Ectodermal cell (in vitro differentiated cells): ENCODE measurements around the gene TBCK.
"Not testable (repeated sequence)": the region's sequence is repeated elsewhere in the genome, so short reads cannot be mapped to it uniquely, and the experiment has no call there.

Source experiments
- H3K27ac ChIP-seq: 2 replicates; pipeline ENCODE4 v1.7.0; 2013; ENCODE audit warnings: mild to moderate bottlenecking, low read depth, low read length; ENCODE audit not compliant: insufficient read depth, poor library complexity, severe bottlenecking
- H3K27me3 ChIP-seq: 2 replicates; pipeline ENCODE4 v1.7.0; 2013; ENCODE audit warnings: mild to moderate bottlenecking, low read length; ENCODE audit not compliant: insufficient read depth, control insufficient read depth, poor library complexity, severe bottlenecking
- H3K36me3 ChIP-seq: one replicate; pipeline ENCODE4 v1.7.0; 2013; ENCODE audit warnings: low read length; ENCODE audit not compliant: control insufficient read depth, insufficient read depth
- H3K4me1 ChIP-seq: one replicate; pipeline ENCODE4 v1.7.0; 2013; ENCODE audit warnings: low read length; ENCODE audit not compliant: control insufficient read depth, insufficient read depth
- H3K4me3 ChIP-seq: 2 replicates; pipeline ENCODE4 v1.7.0; 2013; ENCODE audit warnings: low read depth, low read length, control low read depth; ENCODE audit not compliant: insufficient read depth
- H3K9me3 ChIP-seq: 2 replicates; pipeline ENCODE4 v1.7.0; 2013; ENCODE audit warnings: mild to moderate bottlenecking, low read length, moderate library complexity; ENCODE audit not compliant: control insufficient read depth
- WGBS, 2 experiments: methylation state at CpG; one replicate each; pipeline ENCODE4 v1.1.7; 2013; ENCODE audit warnings: missing lambda C conversion rate in 2 of 2; 5-methylcytosine and 5-hydroxymethylcytosine counted together

The TBCK gene

DNA sequence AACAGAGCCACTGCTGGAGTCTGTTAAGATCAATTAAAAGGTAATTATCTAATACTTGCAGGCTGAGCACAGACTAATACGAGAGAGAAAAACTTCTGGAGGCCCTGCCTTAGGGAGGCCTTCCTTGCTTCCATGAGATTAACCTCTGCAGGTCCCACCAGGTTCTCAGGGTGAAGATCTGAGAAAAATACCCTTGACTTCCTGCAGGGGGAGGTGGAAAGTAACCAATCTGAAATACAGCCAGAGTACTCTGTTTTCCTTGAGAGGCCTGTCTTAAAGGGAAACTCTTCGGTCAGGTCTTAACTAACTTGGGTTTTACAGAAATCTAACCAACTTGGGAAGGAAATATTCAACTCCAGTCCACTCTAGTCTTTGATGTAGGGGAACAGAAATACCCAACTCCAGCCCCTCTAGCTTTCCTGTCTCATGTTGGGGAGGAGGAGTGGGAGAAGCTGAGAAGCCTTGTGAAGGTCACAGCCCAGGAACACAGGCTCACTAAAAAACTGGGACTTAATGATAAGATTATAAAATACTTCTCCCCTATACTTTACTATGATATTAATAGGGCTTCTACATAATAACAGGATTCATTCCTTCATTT lies 77.1 kb downstream of the TBCK start:
- H3K27ac ChIP-seq = no peak overlapping the region
- H3K27me3 ChIP-seq = no peaks in the 10 kb centered on the region
- no peak overlapping the region for H3K4me3 ChIP-seq
- no peaks in the 10 kb centered on the region for H3K36me3 ChIP-seq
- H3K9me3 ChIP-seq = no peaks in the 10 kb centered on the region
- H3K4me1 ChIP-seq = no peaks in the 10 kb centered on the region
- 53 to 78% methylated on average over 2 of the region's 2 CpGs for WGBS, 2 experiments

DNA sequence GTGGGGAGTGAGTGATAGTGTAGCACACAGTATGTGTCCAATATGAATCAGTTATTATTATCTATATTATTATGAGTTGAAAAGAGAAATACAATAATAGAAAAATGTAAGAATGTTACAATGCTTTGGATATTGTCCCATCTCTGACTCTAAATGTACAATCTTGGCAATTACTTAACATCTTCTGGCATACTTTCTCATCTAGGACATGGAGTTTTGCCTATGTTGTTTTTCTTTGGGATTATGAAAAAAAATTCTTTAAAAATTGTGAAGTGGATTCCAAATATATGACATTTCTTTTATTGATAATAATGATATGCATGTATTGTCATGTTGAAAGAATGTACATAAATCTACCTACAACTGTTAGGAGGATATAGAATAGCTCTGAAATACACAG lies 84.1 kb downstream of the TBCK start:
- H3K9me3 ChIP-seq = no peaks in the 10 kb centered on the region
- H3K27ac ChIP-seq = no peak overlapping the region
- no peaks in the 10 kb centered on the region for H3K36me3 ChIP-seq
- H3K4me1 ChIP-seq = no peaks in the 10 kb centered on the region
- H3K4me3 ChIP-seq = no peak overlapping the region
- H3K27me3 ChIP-seq = no peaks in the 10 kb centered on the region

- Histone ChIP-seq H3K9me3 (no peaks in the 10 kb centered on the region), H3K4me1 (no peaks in the 10 kb centered on the region), H3K4me3 (no peak overlapping the region), H3K27ac (no peak overlapping the region), H3K36me3 (peaks cover 5% of the 10 kb centered on the region), H3K27me3 (no peaks in the 10 kb centered on the region)
Measured at GRCh38 chr4:106222548-106222947, 93.5 kb downstream of the TBCK start.

DNA sequence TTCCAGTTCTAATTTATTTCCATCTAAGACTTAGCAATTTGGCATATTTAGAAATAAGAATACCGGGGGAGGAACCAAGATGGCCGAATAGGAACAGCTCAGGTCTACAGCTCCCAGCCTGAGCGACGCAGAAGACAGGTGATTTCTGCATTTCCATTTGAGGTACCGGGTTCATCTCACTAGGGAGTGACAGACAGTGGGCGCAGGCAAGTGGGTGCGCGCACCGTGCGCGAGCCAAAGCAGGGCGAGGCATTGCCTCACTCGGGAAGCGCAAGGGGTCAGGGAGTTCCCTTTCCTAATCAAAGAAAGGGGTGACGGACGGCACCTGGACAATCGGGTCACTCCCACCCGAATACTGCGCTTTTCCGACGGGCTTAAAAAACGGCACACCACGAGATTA lies 102.7 kb downstream of the TBCK start:
- H3K9me3 ChIP-seq, H3K4me1 ChIP-seq, H3K27me3 ChIP-seq, H3K4me3 ChIP-seq, H3K27ac ChIP-seq, H3K36me3 ChIP-seq: not testable (repeated sequence)
- WGBS, 2 experiments = 93 to 96% methylated on average over 23 of the region's 23 CpGs

GRCh38 chr4:106210021-106210420 lies 106.0 kb downstream of the TBCK start:
- Histone ChIP-seq H3K36me3 (no peaks in the 10 kb centered on the region), H3K27ac (no peak overlapping the region), H3K4me3 (no peak overlapping the region), H3K9me3 (no peaks in the 10 kb centered on the region), H3K27me3 (no peaks in the 10 kb centered on the region), H3K4me1 (no peaks in the 10 kb centered on the region)

- Histone ChIP-seq H3K27me3 (no peaks in the 10 kb centered on the region), H3K36me3 (no peaks in the 10 kb centered on the region), H3K9me3 (no peaks in the 10 kb centered on the region), H3K27ac (no peak overlapping the region), H3K4me1 (no peaks in the 10 kb centered on the region), H3K4me3 (no peak overlapping the region)
- WGBS, 2 experiments = 92 to 93% methylated on average over 5 of the region's 5 CpGs
Measured at GRCh38 chr4:106208481-106209460, 107.2 kb downstream of the TBCK start.

GRCh38 chr4:106201373-106201772 lies 114.6 kb downstream of the TBCK start:
- H3K36me3 ChIP-seq = no peaks in the 10 kb centered on the region
- no peaks in the 10 kb centered on the region for H3K9me3 ChIP-seq
- no peaks in the 10 kb centered on the region for H3K4me1 ChIP-seq
- no peak overlapping the region for H3K27ac ChIP-seq
- no peaks in the 10 kb centered on the region for H3K27me3 ChIP-seq
- H3K4me3 ChIP-seq = no peak overlapping the region

DNA sequence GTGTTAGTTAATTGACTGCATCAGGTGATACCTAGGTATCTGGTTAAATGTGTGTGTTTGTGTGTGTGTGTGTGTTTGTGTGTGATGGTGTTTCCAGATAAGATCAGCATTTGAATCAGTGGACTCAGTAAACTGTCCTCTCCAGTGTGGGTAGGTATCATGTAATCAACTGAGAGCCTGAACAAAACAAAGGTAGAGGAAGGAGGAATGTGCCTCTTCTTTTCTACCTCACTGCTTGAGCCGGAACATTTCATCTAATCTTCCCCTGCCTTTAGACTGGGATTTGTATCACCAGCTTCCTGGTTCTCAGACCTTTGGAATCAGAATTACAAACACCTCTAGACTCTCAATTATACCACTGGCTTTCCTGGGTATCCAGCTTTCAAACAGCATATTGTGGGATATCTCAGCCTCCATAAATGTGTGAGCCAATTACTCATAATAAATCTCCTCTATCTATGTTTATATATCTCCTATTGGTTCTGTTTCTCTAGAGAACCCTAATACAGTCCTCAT lies 120.5 kb downstream of the TBCK start:
- Histone ChIP-seq H3K27ac (no peak overlapping the region), H3K4me1 (no peaks in the 10 kb centered on the region), H3K27me3 (no peaks in the 10 kb centered on the region), H3K9me3 (no peaks in the 10 kb centered on the region), H3K4me3 (no peak overlapping the region), H3K36me3 (peaks cover 4% of the 10 kb centered on the region)
- 93 to 97% methylated on average over 1 of the region's 1 CpG for WGBS, 2 experiments

DNA sequence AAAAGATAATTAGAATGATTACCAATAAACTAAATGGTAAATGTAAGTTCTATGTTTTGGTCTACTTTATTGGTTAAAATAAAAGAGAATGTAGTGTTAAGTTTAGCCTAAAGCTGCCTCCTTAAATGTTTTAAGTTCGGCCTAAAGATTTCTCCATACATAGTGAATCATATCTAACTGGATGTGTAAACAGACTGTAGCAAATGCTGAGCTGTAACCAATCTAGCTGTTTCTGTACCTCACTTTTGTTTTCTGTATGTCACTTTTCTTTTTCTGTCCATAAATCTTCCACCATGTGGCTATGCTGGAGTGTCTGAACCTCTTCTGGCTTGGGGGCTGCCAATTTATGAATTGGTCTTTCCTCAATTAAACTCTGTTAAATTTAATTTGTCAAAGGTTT lies 121.2 kb downstream of the TBCK start:
- H3K4me1 ChIP-seq = no peaks in the 10 kb centered on the region
- no peaks in the 10 kb centered on the region for H3K9me3 ChIP-seq
- H3K4me3 ChIP-seq = no peak overlapping the region
- H3K27ac ChIP-seq = no peak overlapping the region
- peaks cover 4% of the 10 kb centered on the region for H3K36me3 ChIP-seq
- H3K27me3 ChIP-seq = no peaks in the 10 kb centered on the region
- WGBS, 2 experiments = 100% methylated on average over 1 of the region's 1 CpG; no CpG with 5 or more reads in 1 of the 2 experiments

DNA sequence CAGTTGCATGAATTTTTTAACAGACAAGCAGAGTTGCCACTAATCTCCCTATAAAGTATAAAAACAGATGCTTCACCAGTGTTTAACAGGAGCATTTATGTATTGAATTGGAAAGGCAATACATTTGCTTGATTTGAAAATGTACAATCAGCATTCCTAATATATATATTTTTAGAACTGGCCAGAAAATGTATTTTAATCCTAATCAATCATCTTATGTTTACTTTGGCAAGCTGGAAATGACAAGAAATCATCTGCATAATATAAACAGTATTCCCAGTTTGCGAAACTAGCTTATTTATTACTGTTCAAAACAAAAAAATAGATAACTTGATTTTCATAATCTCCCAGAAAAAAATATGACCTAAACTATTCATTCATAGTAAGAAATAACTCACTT lies 123.9 kb downstream of the TBCK start:
- H3K4me1 ChIP-seq = no peaks in the 10 kb centered on the region
- H3K36me3 ChIP-seq = peaks cover 4% of the 10 kb centered on the region
- H3K4me3 ChIP-seq = no peak overlapping the region
- H3K9me3 ChIP-seq = no peaks in the 10 kb centered on the region
- 92 to 100% methylated on average over 1 of the region's 1 CpG for WGBS, 2 experiments
- H3K27ac ChIP-seq = no peak overlapping the region
- H3K27me3 ChIP-seq = no peaks in the 10 kb centered on the region
